IPS-15b (cell line): ENCODE data around the gene SNRNP48.

Source experiments
- H3K27me3 ChIP-seq: one replicate; pipeline ENCODE4 v1.6.1; 2013; ENCODE audit warnings: low read length; ENCODE audit not compliant: control insufficient read depth, insufficient read depth
- H3K36me3 ChIP-seq: one replicate; pipeline ENCODE4 v1.6.1; 2013; ENCODE audit warnings: low read length; ENCODE audit not compliant: control insufficient read depth, insufficient read depth
- H3K4me1 ChIP-seq: one replicate; pipeline ENCODE4 v1.6.1; 2013; ENCODE audit warnings: mild to moderate bottlenecking, low read length; ENCODE audit not compliant: control insufficient read depth, insufficient read depth
- H3K4me3 ChIP-seq: one replicate; pipeline ENCODE4 v1.5.1; 2013; ENCODE audit warnings: low read depth, low read length
- H3K9ac ChIP-seq: one replicate; pipeline ENCODE4 v1.6.1; 2013; ENCODE audit warnings: low read depth, mild to moderate bottlenecking, low read length
- H3K9me3 ChIP-seq: one replicate; pipeline ENCODE4 v1.6.1; 2013; ENCODE audit warnings: mild to moderate bottlenecking, low read length; ENCODE audit not compliant: control insufficient read depth, insufficient read depth

SNRNP48 gene, protein sequence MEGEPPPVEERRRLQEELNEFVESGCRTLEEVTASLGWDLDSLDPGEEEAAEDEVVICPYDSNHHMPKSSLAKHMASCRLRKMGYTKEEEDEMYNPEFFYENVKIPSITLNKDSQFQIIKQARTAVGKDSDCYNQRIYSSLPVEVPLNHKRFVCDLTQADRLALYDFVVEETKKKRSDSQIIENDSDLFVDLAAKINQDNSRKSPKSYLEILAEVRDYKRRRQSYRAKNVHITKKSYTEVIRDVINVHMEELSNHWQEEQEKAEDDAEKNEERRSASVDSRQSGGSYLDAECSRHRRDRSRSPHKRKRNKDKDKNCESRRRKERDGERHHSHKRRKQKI

DNA sequence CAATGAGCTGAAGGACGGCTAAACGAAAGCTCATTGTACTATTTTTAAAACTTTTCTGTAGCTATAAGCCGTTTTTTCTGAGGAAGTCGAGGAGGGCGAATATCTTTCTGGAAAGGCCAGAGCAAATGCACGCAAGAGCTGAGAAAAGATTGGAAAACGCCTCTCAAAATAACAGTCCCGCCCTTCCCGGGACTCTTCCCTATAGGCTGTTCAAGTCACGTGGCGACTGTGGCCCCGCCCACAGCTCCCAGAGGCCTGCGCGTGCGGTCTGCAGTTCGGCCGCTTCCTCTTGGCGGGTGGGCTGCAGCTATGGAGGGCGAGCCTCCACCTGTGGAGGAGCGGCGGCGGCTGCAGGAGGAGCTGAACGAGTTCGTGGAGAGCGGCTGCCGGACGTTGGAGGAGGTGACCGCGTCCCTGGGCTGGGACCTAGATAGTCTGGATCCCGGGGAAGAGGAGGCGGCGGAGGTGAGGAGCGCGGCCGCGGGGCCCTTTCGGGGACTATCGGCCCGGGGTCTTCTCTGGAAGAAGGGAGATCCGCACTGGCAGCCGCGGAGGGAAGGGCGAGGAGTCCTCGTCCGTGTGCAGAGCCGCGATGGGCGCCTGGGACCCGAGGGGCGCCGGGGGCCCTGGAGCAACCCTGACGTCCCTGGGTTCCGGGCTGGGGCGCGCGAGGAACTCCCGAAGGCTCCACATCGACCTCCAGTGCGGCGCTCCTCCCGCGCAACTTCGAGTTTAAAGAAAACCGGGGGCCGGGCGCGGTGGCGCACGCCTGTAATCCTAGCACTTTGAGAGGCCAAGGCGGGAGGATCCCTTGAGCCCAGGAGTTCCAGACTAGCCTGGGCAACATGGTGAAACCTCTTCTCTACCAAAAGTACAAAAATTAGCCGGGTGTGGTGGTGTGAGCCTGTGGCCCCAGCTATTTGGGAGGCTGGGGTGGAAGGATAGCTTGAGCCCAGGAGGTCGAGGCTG lies at the start of gene SNRNP48:
SNRNP48 (plus strand) TSS at position 250 of the 969 bp plus-strand sequence; CDS start at position 310, 60 bp downstream.
- H3K9ac ChIP-seq = peak within 1 kb of the TSS; percentile 50
- peaks cover 5% of the 10 kb centered on the region for H3K4me1 ChIP-seq
- peaks cover 4% of the 10 kb centered on the region for H3K36me3 ChIP-seq
- H3K9me3 ChIP-seq = no peaks in the 10 kb centered on the region
- peak within 1 kb of the TSS; percentile 80 for H3K4me3 ChIP-seq
- no peaks in the 10 kb centered on the region for H3K27me3 ChIP-seq

DNA sequence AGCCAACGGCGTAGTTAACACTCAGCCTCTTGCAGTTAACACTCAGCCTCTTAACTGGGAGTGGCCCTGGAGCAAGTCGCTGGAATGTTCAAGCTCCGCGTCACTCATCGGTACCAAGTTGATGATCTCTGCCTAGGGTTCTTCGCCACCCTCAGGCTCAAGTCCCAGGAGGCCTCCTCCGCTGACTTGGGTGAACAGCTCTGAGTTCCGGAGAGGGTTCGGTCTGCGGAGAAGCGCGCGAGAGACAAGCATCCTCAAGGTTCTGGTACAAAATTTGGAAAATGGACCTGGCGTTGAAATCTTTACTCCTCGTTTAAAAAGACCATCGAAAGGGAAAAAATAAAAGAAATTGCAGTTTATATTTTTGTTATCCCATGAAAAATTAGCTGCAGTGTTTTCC lies 49.4 kb upstream of the SNRNP48 start:
- Histone ChIP-seq H3K36me3 (no peaks in the 10 kb centered on the region), H3K27me3 (peaks cover 35% of the 10 kb centered on the region), H3K9me3 (no peaks in the 10 kb centered on the region), H3K4me3 (peak overlapping the region; percentile 69), H3K4me1 (peaks cover 10% of the 10 kb centered on the region), H3K9ac (no peak overlapping the region)

DNA sequence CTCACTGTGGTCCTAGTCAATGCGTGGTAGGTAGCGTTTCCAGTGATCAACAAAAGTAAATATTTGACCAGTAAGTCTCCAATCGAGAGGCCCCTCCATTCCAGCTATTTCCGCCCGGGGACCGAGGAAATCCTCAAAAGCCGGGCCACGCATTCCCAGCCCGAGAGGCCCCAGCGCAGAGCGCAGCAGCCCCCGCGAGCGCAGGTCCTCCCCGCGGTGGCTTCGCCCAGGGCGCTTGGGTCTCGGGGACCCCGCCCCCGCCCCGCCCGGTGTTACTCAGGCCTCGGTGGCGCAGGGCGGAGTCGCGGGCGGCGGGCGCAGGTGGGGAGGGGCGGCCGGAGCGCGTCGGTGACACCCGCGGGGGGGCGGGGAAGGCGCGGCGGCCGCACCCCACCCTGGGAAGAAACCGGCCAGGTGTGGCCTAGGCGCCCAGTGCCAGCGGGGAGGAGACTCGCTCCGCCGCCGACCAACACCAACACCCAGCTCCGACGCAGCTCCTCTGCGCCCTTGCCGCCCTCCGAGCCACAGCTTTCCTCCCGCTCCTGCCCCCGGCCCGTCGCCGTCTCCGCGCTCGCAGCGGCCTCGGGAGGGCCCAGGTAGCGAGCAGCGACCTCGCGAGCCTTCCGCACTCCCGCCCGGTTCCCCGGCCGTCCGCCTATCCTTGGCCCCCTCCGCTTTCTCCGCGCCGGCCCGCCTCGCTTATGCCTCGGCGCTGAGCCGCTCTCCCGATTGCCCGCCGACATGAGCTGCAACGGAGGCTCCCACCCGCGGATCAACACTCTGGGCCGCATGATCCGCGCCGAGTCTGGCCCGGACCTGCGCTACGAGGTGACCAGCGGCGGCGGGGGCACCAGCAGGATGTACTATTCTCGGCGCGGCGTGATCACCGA lies 48.6 kb upstream of the SNRNP48 start, which contains the start of gene DSP:
DSP (plus strand) TSS at position 497 of the 890 bp plus-strand sequence; CDS start at position 742, 245 bp downstream.
- Histone ChIP-seq H3K4me1 (peaks cover 10% of the 10 kb centered on the region), H3K36me3 (no peaks in the 10 kb centered on the region), H3K9ac (peak within 1 kb of the TSS; percentile 70), H3K27me3 (peaks cover 39% of the 10 kb centered on the region), H3K4me3 (peak within 1 kb of the TSS; percentile 69), H3K9me3 (no peaks in the 10 kb centered on the region)

DNA sequence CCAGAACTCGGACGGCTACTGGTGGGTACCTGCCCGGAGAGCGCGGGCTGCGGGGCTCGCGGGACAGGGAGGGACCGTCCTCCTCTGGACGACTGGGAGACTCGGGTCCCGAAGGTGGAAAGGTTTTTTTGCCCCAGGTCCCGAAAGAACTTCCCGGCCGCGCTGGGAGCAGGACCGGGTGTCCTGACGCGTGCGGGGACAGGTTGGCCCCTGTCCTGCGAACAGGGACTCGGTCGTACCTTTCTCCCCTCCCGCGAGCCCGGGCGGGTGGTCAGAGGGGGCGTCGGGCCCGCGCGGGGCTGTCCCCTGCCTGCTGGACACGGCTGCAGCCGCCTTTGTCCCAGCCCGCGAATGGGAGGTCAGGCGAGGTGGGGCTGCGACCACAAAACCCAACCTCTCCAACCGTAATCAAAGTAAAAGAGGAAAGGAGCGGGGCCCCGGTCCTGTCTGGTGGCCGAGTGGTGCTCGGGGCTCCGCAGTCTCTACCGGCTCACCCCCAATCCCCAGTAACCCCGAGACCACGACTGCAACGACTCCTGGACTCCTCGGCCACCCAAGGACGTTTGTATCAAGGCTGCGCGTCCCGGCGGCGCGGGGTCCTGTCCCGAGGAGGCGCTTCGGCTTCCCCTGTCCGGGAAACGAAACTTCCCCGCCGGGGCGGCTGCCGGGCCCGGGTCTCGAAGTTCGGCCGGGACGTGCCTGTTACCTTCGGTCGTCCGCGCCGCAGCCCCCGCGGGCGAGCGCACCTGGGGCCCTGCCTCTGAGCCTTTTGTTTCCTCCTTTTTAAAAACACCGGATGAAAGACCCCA lies 47.7 kb upstream of the SNRNP48 start:
- H3K4me3 ChIP-seq = peak overlapping the region; percentile 69
- peak overlapping the region; percentile 70 for H3K9ac ChIP-seq
- H3K4me1 ChIP-seq = peaks cover 15% of the 10 kb centered on the region
- peaks cover 39% of the 10 kb centered on the region for H3K27me3 ChIP-seq
- no peaks in the 10 kb centered on the region for H3K9me3 ChIP-seq
- no peaks in the 10 kb centered on the region for H3K36me3 ChIP-seq

DNA sequence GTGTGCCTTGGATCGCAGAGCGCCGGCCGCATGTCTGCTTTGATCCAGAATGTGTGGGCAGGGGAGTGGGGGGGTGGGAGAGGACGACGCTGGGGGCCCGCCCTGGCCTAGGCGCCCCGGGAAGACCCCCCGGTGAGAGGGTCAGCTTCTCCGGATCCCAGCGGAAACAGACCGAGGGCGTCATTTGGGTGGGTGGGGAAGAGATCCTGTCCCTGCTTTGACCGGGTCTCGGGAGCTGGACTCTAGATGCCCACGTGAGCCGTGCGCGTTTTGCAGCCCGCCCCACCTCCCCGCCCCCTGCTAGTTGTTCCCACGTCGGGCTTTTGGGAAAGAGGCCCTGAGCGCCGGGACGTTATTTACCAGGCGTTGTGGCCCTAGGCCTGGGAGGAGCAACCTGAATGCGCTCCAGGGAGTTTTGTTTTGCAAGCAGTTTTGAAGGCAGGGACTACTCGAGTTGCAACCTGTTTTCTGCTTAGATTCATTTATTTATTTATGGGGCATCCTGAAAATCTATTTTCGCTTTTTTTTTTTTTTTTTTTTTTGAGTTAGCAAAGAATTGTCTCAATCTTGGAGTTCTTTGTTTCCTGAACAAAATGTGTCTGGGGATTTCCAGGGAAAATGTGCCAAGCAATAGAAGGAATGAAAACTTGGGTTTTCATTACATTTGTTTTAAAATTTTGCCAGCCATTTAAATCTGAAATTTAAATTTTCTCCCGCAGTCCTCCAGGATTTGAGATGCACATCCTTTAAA lies 46.9 kb upstream of the SNRNP48 start:
- Histone ChIP-seq H3K4me3 (peak overlapping the region; percentile 69), H3K27me3 (peaks cover 33% of the 10 kb centered on the region), H3K36me3 (no peaks in the 10 kb centered on the region), H3K4me1 (peaks cover 15% of the 10 kb centered on the region), H3K9me3 (no peaks in the 10 kb centered on the region), H3K9ac (peak overlapping the region; percentile 70)

DNA sequence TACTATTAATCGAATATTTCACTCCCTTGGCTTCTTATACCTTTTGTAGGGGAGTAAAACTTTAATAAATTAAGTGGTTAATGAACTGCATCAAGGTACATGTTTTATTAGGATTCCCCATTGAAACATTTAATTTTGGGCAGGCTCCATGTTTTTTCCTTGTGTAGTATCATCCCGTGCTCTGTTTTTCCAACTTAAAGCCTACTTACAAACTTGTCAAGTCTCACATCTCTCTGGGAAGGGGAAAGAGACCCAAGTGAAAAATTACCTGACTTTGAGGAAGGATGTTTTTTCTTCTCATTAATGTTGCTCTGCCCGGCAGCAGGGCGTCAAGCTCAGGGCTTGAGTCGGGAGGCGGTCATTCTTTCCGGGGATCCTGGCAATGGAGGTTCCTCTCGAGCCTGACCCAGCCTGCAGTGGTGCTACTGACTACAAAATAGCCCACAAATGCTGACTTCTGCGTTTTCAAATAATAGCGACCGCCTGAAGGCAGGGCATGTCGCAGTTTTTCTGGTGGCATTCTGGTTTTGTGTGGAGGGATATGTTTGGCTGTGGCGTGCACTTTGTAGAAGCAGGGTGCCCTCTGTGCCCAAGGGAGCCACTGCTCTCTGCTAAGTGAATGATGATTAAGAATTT lies 46.1 kb upstream of the SNRNP48 start:
- Histone ChIP-seq H3K27me3 (peaks cover 24% of the 10 kb centered on the region), H3K9me3 (no peaks in the 10 kb centered on the region), H3K9ac (no peak overlapping the region), H3K36me3 (no peaks in the 10 kb centered on the region), H3K4me1 (peaks cover 23% of the 10 kb centered on the region), H3K4me3 (peak overlapping the region; percentile 69)

DNA sequence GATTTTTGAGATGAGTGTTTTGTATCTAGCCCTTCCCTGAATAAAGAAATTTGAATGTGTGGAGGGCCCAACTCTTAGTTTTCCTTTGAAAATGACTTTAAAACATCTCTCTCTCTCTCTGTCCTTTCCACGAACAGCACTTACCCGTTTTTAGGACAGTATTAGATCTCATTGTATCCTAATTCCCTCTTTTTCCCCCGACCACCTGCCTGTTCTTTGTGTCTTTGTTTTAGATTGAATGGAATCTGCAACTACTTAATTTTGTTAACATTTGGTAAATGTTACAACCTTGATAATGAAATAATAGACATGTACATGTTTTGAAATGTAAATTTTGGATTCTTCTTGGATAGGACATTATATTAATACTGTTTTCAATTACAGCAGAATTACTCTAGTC lies 45.4 kb upstream of the SNRNP48 start:
- Histone ChIP-seq H3K27me3 (peaks cover 20% of the 10 kb centered on the region), H3K9ac (no peak overlapping the region), H3K4me1 (peaks cover 23% of the 10 kb centered on the region), H3K9me3 (no peaks in the 10 kb centered on the region), H3K4me3 (peak overlapping the region; percentile 69), H3K36me3 (no peaks in the 10 kb centered on the region)

DNA sequence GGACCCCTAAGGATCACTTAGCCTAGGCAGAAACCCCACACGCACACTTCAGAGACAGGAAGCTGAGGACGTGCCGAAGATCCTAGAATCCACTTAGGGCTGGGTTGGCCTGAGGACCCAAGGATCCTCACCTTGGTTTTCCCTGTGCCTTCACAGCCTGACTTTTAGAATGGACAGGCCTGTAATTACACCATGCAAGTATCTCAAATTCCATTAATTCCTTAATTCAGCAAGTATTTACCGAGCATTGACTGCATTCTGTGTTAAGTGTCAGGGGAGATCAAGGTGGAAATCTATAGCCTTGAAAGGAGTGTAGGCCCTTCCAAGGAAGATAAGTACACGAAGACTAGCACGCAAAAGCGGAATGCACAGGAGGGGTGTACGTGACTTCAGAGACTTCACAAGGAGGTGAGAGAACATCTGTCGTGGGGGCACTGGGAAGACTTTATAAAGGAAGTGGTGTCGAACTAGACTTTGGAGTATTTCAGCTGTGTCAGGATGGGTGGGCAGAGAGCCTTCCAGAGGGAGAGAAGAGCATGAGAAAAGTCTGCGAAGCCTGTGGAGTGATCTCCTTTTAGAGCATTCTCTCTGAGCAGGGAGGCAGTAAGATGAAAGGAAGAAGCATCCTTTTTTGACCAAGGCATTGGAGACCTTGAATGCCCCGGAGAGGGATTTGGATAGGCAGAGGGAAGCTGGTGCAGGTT lies 44.5 kb upstream of the SNRNP48 start:
- Histone ChIP-seq H3K4me3 (no peak overlapping the region), H3K9ac (no peak overlapping the region), H3K27me3 (peaks cover 11% of the 10 kb centered on the region), H3K9me3 (no peaks in the 10 kb centered on the region), H3K4me1 (peaks cover 23% of the 10 kb centered on the region), H3K36me3 (no peaks in the 10 kb centered on the region)

DNA sequence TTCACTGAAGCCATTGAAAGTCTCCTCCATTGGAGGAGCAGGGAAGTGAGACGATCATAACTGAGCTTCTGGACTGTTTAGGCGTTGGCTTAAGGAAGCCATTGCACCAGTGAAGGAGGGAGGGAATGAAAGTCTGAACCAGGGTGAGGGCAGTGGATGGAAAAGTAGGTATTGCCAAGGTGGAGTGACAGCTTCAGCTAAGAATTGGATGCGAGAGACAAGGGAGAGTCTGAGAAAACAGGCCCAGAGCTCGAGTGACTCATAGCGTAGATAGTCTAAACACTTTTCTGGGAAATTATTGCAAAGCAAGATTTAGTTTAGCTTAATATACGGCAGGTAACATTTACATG lies 44.0 kb upstream of the SNRNP48 start:
- H3K9me3 ChIP-seq = no peaks in the 10 kb centered on the region
- no peak overlapping the region for H3K9ac ChIP-seq
- H3K4me3 ChIP-seq = no peak overlapping the region
- no peaks in the 10 kb centered on the region for H3K36me3 ChIP-seq
- peaks cover 6% of the 10 kb centered on the region for H3K27me3 ChIP-seq
- H3K4me1 ChIP-seq = peaks cover 23% of the 10 kb centered on the region
